DOHH2 (cell line): ENCODE data around the gene LILRB1.

Experiments
- H3F3A ChIP-seq: fragments of 200-600 bp; sonication (generic), shearing (Covaris generic); 2 replicates; pipeline ENCODE4 v1.6.0; 2016; ENCODE audit warnings: antibody characterized with exemption, mild to moderate bottlenecking; ENCODE audit not compliant: control insufficient read depth, insufficient read depth
- H3K27ac ChIP-seq: fragments of 200-600 bp; sonication (generic); 2 replicates; pipeline ENCODE4 v1.5.1; 2014; ENCODE audit warnings: low read depth, mild to moderate bottlenecking, low read length, moderate library complexity
- H3K27me3 ChIP-seq: fragments of 200-600 bp; sonication (generic); 2 replicates; pipeline ENCODE4 v1.6.1; 2014; ENCODE audit warnings: mild to moderate bottlenecking, low read length, mixed read lengths; ENCODE audit not compliant: control insufficient read depth
- H3K36me3 ChIP-seq: fragments of 200-600 bp; sonication (generic); 2 replicates; pipeline ENCODE4 v1.6.1; 2014; ENCODE audit warnings: mild to moderate bottlenecking, low read length, moderate library complexity, mixed read lengths; ENCODE audit not compliant: control insufficient read depth
- H3K4me1 ChIP-seq: fragments of 200-600 bp; sonication (generic); 2 replicates; pipeline ENCODE4 v1.6.1; 2014; ENCODE audit warnings: mild to moderate bottlenecking, low read length, mixed read lengths; ENCODE audit not compliant: control insufficient read depth
- H3K4me2 ChIP-seq: fragments of 200-600 bp; sonication (generic); 2 replicates; pipeline ENCODE4 v1.6.0; 2014; ENCODE audit warnings: mild to moderate bottlenecking, low read length, moderate library complexity
- H3K4me3 ChIP-seq: fragments of 200-600 bp; sonication (generic); 2 replicates; pipeline ENCODE4 v1.5.1; 2014; ENCODE audit warnings: mild to moderate bottlenecking, low read length, mixed read lengths
- H3K79me2 ChIP-seq: fragments of 200-600 bp; sonication (generic); 2 replicates; pipeline ENCODE4 v1.6.1; 2014; ENCODE audit warnings: mild to moderate bottlenecking, low read length, mixed read lengths; ENCODE audit not compliant: control insufficient read depth
- H3K9me2 ChIP-seq: fragments of 200-600 bp; sonication (generic); replicated peaks from 2 replicates; pipeline ENCODE4 v1.6.1; 2014; ENCODE audit warnings: mild to moderate bottlenecking, low read length, mixed read lengths; ENCODE audit not compliant: control insufficient read depth
- H3K9me3 ChIP-seq: fragments of 200-600 bp; sonication (generic); 2 replicates; pipeline ENCODE4 v1.6.1; 2014; ENCODE audit warnings: antibody characterized with exemption, low read length, mixed read lengths; ENCODE audit not compliant: control insufficient read depth, insufficient read depth
- H4K20me1 ChIP-seq: fragments of 200-600 bp; sonication (generic); 2 replicates; pipeline ENCODE4 v1.6.0; 2014; ENCODE audit warnings: low read depth, mild to moderate bottlenecking, antibody characterized with exemption, low read length, moderate library complexity; ENCODE audit not compliant: control insufficient read depth, insufficient read depth
- EZH2phosphoT487 ChIP-seq: fragments of 200-600 bp; sonication (generic); IDR thresholded peaks from 2 replicates; pipeline ENCODE4 v1.6.1; 2017; ENCODE audit warnings: borderline replicate concordance, mild to moderate bottlenecking, antibody characterized with exemption, low read length, moderate library complexity, mixed read lengths
- TF ChIP-seq, protein P1 (sequence below): fragments of 200-600 bp; sonication (generic); IDR thresholded peaks from one replicate; pipeline ENCODE4 v1.5.1; 2014; ENCODE audit warnings: antibody characterized with exemption, mild to moderate bottlenecking, low read depth, low read length; ENCODE audit not compliant: poor library complexity, severe bottlenecking

Gene LILRB1

DNA sequence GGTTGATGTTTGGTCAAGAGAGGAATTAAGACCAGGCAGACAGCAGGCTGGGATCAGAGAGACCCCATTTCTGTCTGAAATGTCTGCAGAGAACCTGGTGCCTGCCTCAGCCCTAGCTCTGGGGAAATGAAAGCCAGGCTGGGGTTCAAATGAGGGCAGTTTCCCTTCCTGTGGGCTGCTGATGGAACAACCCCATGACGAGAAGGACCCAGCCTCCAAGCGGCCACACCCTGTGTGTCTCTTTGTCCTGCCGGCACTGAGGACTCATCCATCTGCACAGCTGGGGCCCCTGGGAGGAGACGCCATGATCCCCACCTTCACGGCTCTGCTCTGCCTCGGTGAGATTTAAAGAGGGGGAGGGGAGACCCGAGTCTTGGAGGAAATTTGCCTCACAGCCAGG, 32.4 kb downstream of the LILRB1 start, which contains the start of gene LILRB4:
Gene LILRB4, plus strand, starts transcription at position 256 of the 400 bp plus-strand sequence. Its CDS starts 49 bp downstream, at position 305.
- H3K27ac ChIP-seq = no peak within 1 kb of the TSS

DNA sequence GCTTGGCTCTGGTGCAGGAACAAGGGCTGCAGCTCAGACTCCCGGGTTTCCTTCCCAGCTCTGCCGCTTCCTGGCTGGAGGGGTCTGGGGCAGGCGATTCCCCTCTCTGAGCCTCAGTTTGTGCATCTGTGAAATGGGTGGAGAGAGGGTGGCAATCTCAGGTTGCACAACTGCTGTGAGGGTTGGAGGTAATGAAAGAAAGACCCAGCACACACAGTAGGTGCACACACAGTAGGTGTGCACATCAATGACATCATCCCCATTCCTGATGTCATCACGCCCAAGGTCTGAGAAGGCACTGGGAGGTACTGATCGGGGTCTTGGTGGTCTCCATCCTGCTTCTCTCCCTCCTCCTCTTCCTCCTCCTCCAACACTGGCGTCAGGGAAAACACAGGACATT, 35.2 kb downstream of the LILRB1 start:
- no peaks in the 10 kb centered on the region for H3K36me3 ChIP-seq
- H3K79me2 ChIP-seq = no peaks in the 10 kb centered on the region
- H3K27me3 ChIP-seq = peaks cover 38% of the 10 kb centered on the region
- no peak for TF ChIP-seq EZH2phosphoT487
- TF ChIP-seq, protein P1, sequence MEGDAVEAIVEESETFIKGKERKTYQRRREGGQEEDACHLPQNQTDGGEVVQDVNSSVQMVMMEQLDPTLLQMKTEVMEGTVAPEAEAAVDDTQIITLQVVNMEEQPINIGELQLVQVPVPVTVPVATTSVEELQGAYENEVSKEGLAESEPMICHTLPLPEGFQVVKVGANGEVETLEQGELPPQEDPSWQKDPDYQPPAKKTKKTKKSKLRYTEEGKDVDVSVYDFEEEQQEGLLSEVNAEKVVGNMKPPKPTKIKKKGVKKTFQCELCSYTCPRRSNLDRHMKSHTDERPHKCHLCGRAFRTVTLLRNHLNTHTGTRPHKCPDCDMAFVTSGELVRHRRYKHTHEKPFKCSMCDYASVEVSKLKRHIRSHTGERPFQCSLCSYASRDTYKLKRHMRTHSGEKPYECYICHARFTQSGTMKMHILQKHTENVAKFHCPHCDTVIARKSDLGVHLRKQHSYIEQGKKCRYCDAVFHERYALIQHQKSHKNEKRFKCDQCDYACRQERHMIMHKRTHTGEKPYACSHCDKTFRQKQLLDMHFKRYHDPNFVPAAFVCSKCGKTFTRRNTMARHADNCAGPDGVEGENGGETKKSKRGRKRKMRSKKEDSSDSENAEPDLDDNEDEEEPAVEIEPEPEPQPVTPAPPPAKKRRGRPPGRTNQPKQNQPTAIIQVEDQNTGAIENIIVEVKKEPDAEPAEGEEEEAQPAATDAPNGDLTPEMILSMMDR = no peak
- H3K4me3 ChIP-seq = no peak overlapping the region
- H3K9me2 ChIP-seq = no peaks in the 10 kb centered on the region
- no peaks in the 10 kb centered on the region for H4K20me1 ChIP-seq
- H3K9me3 ChIP-seq = no peaks in the 10 kb centered on the region
- H3F3A ChIP-seq = no peaks in the 10 kb centered on the region
- no peak overlapping the region for H3K27ac ChIP-seq
- H3K4me1 ChIP-seq = peaks cover 32% of the 10 kb centered on the region
- no peak overlapping the region for H3K4me2 ChIP-seq

More for the DNA sequence above, 32.4 kb downstream of the LILRB1 start, which contains the start of gene LILRB4:
- Histone ChIP-seq H3K9me3 (no peaks in the 10 kb centered on the region), H3K4me3 (no peak within 1 kb of the TSS), H3K4me1 (peaks cover 44% of the 10 kb centered on the region), H3K79me2 (no peaks in the 10 kb centered on the region), H3K9me2 (no peaks in the 10 kb centered on the region), H3K36me3 (no peaks in the 10 kb centered on the region), H3K27me3 (peaks cover 17% of the 10 kb centered on the region), H3K4me2 (peak within 1 kb of the TSS; percentile 30; the same call in 1 of the 2 replicates), H3F3A (no peaks in the 10 kb centered on the region), H4K20me1 (no peaks in the 10 kb centered on the region)
- no peak for TF ChIP-seq EZH2phosphoT487
- TF ChIP-seq, protein P1 = no peak

DNA sequence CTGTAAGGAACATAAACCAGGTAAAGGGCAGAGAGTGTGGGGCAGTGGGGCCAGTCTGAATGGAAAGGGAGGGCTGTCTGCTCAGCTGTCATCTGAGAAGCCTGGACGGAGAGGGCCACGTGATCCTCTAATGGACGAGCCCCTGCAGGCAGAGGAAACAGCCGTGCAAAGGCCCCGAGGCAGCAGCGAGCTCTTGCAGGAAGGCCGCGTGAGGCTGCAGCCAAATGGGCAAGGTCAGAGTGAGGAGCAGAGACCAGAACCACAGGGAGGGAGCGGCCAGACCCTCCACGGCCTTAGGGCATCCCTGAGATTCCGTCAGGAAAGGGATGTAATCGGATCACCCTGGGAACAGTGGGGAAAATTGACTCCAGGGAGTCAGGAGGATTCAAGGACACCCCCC, 36.9 kb downstream of the LILRB1 start:
- Histone ChIP-seq H3K9me2 (no peaks in the 10 kb centered on the region), H3F3A (no peaks in the 10 kb centered on the region), H3K4me1 (peaks cover 15% of the 10 kb centered on the region), H3K79me2 (no peaks in the 10 kb centered on the region), H3K4me2 (no peak overlapping the region), H3K27ac (no peak overlapping the region), H3K27me3 (peaks cover 53% of the 10 kb centered on the region), H3K9me3 (no peaks in the 10 kb centered on the region), H3K4me3 (no peak overlapping the region), H4K20me1 (peaks cover 5% of the 10 kb centered on the region; the same call in 1 of the 2 replicates), H3K36me3 (no peaks in the 10 kb centered on the region)
- TF ChIP-seq, protein P1 = no peak
- no peak for TF ChIP-seq EZH2phosphoT487

DNA sequence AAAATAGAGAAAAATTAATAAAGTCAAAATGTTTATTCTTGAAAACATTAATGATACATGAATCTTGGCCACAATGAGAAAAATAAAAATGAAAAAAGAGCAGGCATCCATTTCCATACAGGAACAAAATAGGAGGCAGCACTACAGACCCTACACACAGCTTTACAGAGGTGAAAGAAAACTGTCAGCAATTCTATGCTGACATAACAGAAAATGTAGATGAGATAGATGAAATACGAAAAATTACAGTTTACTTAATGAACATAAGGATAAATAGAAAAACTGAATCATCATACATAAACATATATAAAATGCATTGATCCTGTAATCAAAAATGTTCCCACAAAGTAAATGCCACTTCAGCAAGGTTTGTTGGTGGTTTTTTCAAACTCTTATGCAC, 38.1 kb downstream of the LILRB1 start:
- no peak overlapping the region for H3K27ac ChIP-seq
- peaks cover 55% of the 10 kb centered on the region for H3K27me3 ChIP-seq
- H3K9me3 ChIP-seq = no peaks in the 10 kb centered on the region

More for the DNA sequence above, 38.1 kb downstream of the LILRB1 start:
- H3K4me2 ChIP-seq = no peak overlapping the region
- no peak overlapping the region for H3K4me3 ChIP-seq
- H3K4me1 ChIP-seq = peaks cover 7% of the 10 kb centered on the region
- no peaks in the 10 kb centered on the region for H3K79me2 ChIP-seq
- TF ChIP-seq EZH2phosphoT487 = no peak
- TF ChIP-seq, protein P1 = no peak
- H3K36me3 ChIP-seq = no peaks in the 10 kb centered on the region
- H4K20me1 ChIP-seq = peaks cover 5% of the 10 kb centered on the region; the same call in 1 of the 2 replicates
- no peaks in the 10 kb centered on the region for H3K9me2 ChIP-seq
- H3F3A ChIP-seq = no peaks in the 10 kb centered on the region
